KOPT-K1 (cell line): ENCODE results near the gene CRNKL1.

ENCODE experiments used
- H3K27ac ChIP-seq: fragments of 200-600 bp; sonication (generic); 2 replicates; pipeline ENCODE4 v1.5.1; 2016; ENCODE audit warnings: antibody characterized with exemption, mild to moderate bottlenecking, low read depth, low read length; ENCODE audit not compliant: poor library complexity, severe bottlenecking
- H3K36me3 ChIP-seq: fragments of 200-600 bp; sonication (generic); 2 replicates; pipeline ENCODE4 v1.5.1; 2017; ENCODE audit warnings: antibody characterized with exemption, mild to moderate bottlenecking, low read length, moderate library complexity; ENCODE audit not compliant: insufficient read depth
- H3K9me3 ChIP-seq: fragments of 200-600 bp; sonication (generic); 2 replicates; pipeline ENCODE4 v1.5.1; 2017; ENCODE audit warnings: antibody characterized with exemption, low read length, mild to moderate bottlenecking; ENCODE audit not compliant: insufficient read depth, poor library complexity, severe bottlenecking

Gene CRNKL1

DNA sequence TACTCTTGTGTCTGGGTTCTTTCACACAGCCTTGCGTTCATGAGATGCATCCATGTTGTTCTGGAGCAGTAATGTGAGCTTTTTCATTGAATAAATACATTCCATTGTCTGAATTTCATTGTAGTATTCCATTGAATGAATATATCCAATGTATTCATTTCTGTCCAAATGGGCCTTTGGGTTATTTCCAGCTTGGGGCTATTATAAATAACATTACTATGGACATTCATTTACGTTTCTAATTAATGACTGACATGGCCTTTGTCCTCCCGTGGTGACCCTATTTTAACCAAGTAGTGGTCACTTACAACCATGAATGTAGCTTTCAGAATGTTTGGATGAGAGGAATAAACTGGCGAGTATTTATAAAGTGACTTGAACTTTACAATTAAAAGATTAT, 65.2 kb downstream of the CRNKL1 start:
- Histone ChIP-seq H3K36me3 (no peaks in the 10 kb centered on the region), H3K27ac (no peak overlapping the region)

DNA sequence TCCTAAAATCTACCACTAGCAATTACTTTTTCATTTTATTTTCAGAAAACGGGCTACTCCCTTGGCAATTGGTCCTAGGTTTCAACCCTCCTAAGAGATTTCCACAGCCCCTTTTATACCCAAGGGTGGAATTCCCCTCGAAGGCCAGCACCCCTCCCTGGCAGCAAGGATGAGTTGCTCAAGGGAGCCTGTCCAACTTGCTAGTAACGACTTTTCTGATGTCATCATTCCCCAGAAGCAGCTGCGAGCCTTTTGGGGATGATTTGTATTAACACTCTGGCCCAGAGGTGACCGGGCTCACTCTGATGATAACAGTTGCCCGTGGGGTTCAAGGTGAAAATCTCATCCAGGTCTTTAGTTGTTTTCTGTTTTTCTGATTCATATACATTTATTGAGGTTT, 65.8 kb downstream of the CRNKL1 start:
- no peaks in the 10 kb centered on the region for H3K36me3 ChIP-seq
- no peak overlapping the region for H3K27ac ChIP-seq
- peaks cover 6% of the 10 kb centered on the region for H3K9me3 ChIP-seq

More for the DNA sequence above, 65.2 kb downstream of the CRNKL1 start:
- peaks cover 6% of the 10 kb centered on the region for H3K9me3 ChIP-seq
